ENCODE results near the gene CFAP46. TPM values are rescaled to one million over a fixed set of nuclear protein-coding genes. Genes with fewer than 3 reads are reported as not detected.

Gene CFAP46
- total RNA-seq, 1 experiment from 2014 or later = 1.6 TPM

DNA sequence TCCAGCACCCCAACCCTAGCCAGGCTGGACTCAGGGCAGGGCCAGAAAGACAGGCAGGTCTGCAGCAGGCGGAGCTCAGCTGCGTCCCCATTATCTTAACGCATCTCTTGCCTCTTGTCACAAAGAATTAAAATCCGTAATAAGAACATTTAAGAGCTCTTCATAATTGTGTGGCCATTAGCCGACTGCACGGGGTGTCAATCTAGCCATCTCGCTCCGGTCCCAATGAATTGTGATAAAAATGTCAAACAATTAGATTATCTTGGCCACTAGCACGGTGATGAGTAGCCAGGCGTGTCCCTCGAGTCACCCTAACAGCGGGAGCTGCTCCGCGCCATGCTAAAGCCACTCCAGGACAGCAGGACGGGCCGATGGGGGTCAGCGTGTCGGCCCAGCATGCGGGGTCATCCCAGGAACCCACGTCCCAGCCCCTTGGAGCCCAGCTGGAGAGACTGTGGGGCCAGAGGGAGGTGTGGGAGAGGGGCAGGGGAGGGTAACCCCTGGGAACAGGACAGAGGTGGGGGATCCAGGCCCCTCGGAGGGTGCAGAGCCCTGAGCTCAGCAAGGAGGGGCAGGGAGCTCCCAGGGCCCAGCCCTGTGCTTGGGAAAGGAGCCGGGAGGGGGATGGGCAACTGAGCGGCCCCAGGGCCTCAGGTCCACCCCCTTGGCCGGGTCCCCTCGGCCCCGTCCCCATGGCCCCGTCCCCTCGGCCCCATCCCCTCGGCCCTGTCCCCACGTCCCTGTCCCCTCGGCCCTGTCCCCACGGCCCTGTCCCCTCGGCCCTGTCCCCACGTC is 138.8 kb downstream of the CFAP46 start:
- in situ Hi-C loops (cut with HindIII; ENCODE audit: low pct_unique_long_range_greater_than_20kb, low sequenced_read_pairs) = no loop called here
- CTCF ChIA-PET = no interaction called here
- ATAC-seq (no peak), DNase-seq (ENCODE audit: low read depth, low spot score) (no peak)
- TF ChIP-seq POLR2AphosphoS5 (IDR thresholded peaks at IDR 0.05; ENCODE audit: low read depth, low read length) (no peak), TCF7L2 (IDR thresholded peaks at IDR 0.05; ENCODE audit: low read depth, low read length) (no peak), SIN3A (IDR thresholded peaks at IDR 0.05; ENCODE audit: borderline replicate concordance, insufficient read depth, low read depth, low read length) (no peak)
- TF ChIP-seq, protein P1, sequence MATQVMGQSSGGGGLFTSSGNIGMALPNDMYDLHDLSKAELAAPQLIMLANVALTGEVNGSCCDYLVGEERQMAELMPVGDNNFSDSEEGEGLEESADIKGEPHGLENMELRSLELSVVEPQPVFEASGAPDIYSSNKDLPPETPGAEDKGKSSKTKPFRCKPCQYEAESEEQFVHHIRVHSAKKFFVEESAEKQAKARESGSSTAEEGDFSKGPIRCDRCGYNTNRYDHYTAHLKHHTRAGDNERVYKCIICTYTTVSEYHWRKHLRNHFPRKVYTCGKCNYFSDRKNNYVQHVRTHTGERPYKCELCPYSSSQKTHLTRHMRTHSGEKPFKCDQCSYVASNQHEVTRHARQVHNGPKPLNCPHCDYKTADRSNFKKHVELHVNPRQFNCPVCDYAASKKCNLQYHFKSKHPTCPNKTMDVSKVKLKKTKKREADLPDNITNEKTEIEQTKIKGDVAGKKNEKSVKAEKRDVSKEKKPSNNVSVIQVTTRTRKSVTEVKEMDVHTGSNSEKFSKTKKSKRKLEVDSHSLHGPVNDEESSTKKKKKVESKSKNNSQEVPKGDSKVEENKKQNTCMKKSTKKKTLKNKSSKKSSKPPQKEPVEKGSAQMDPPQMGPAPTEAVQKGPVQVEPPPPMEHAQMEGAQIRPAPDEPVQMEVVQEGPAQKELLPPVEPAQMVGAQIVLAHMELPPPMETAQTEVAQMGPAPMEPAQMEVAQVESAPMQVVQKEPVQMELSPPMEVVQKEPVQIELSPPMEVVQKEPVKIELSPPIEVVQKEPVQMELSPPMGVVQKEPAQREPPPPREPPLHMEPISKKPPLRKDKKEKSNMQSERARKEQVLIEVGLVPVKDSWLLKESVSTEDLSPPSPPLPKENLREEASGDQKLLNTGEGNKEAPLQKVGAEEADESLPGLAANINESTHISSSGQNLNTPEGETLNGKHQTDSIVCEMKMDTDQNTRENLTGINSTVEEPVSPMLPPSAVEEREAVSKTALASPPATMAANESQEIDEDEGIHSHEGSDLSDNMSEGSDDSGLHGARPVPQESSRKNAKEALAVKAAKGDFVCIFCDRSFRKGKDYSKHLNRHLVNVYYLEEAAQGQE (IDR thresholded peaks at IDR 0.05; ENCODE audit: insufficient read depth in 1 of 2, low read depth in 2 of 2, low read length in 1 of 2) = no peak
- TF ChIP-seq, protein P2, sequence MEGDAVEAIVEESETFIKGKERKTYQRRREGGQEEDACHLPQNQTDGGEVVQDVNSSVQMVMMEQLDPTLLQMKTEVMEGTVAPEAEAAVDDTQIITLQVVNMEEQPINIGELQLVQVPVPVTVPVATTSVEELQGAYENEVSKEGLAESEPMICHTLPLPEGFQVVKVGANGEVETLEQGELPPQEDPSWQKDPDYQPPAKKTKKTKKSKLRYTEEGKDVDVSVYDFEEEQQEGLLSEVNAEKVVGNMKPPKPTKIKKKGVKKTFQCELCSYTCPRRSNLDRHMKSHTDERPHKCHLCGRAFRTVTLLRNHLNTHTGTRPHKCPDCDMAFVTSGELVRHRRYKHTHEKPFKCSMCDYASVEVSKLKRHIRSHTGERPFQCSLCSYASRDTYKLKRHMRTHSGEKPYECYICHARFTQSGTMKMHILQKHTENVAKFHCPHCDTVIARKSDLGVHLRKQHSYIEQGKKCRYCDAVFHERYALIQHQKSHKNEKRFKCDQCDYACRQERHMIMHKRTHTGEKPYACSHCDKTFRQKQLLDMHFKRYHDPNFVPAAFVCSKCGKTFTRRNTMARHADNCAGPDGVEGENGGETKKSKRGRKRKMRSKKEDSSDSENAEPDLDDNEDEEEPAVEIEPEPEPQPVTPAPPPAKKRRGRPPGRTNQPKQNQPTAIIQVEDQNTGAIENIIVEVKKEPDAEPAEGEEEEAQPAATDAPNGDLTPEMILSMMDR (IDR thresholded peaks at IDR 0.05) = no peak
- no TSS peak for BruUV-seq (replicated peaks)
- H3K4me3 ChIP-seq (ENCODE audit: low read depth in 2 of 2, low read length in 2 of 2) = no peak overlapping the region
- no peaks in the 10 kb centered on the region for H3K36me3 ChIP-seq (ENCODE audit: control insufficient read depth, insufficient read depth, low read length)
- intact Hi-C loops (cut with micrococcal nuclease; ENCODE audit: unreplicated experiment) = no loop called here
- no peak overlapping the region for H3K27ac ChIP-seq (ENCODE audit: low read length)
- H3K27me3 ChIP-seq (ENCODE audit: control insufficient read depth, insufficient read depth, low read length) = no peaks in the 10 kb centered on the region
- POLR2A ChIA-PET = interaction anchor here (0.6 kb wide), 1 partner anchor 50 kb away, joined by 3 read pairs; no protein-coding TSS in a partner anchor
- H3K9me3 ChIP-seq (ENCODE audit: control insufficient read depth, insufficient read depth, low read depth, low read length) = no peaks in the 10 kb centered on the region
- H3K4me1 ChIP-seq (ENCODE audit: control insufficient read depth, insufficient read depth, low read length) = no peaks in the 10 kb centered on the region

DNA sequence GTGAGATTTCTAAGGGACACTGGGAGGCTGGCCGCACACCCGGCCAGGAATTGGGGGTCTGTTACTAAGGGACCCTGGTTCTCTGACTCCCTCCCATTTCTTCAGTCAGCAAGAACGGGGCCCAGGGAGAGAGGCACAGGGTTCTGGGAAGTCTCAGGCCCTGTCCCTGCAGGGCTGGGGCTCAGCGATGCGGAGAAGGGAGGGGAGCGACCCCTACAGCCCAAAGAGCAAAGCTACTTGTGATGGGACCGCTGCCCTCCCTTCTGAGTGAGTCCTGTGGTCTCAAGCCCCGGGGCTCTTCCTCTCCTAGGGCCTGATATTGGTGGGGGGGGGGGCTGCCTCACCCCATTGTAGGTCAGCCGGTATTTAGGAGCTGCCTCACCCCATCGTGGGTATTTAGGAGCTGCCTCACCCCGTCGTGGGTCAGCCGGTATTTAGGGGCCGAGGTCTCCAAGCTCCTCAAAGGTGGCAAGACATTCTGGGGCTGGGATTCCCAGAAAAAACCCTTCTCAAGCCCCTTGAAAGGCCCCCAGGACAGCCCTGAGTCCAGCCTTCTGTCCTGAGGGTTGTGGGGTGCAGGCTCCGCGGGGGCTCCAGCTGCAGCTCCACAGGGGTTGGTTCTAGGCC is 139.6 kb downstream of the CFAP46 start:
- Histone ChIP-seq H3K27me3 (ENCODE audit: control insufficient read depth, insufficient read depth, low read length) (no peaks in the 10 kb centered on the region), H3K4me3 (ENCODE audit: low read depth in 2 of 2, low read length in 2 of 2) (no peak overlapping the region), H3K4me1 (ENCODE audit: control insufficient read depth, insufficient read depth, low read length) (no peaks in the 10 kb centered on the region), H3K9me3 (ENCODE audit: control insufficient read depth, insufficient read depth, low read depth, low read length) (no peaks in the 10 kb centered on the region), H3K36me3 (ENCODE audit: control insufficient read depth, insufficient read depth, low read length) (no peaks in the 10 kb centered on the region), H3K27ac (ENCODE audit: low read length) (no peak overlapping the region)
- intact Hi-C loops (cut with micrococcal nuclease; ENCODE audit: unreplicated experiment) = no loop called here
- BruUV-seq (replicated peaks) = no TSS peak
- no peak for TF ChIP-seq SIN3A (IDR thresholded peaks at IDR 0.05; ENCODE audit: borderline replicate concordance, insufficient read depth, low read depth, low read length)
- TF ChIP-seq, protein P2 (IDR thresholded peaks at IDR 0.05) = no peak
- TF ChIP-seq, protein P1 (IDR thresholded peaks at IDR 0.05; ENCODE audit: insufficient read depth in 1 of 2, low read depth in 2 of 2, low read length in 1 of 2) = no peak
- no peak for TF ChIP-seq TCF7L2 (IDR thresholded peaks at IDR 0.05; ENCODE audit: low read depth, low read length)
- TF ChIP-seq POLR2AphosphoS5 (IDR thresholded peaks at IDR 0.05; ENCODE audit: low read depth, low read length) = no peak
- DNase-seq (ENCODE audit: low read depth, low spot score) (no peak), ATAC-seq (no peak)
- POLR2A ChIA-PET = interaction anchor here (0.6 kb wide), 1 partner anchor 9 kb away, joined by 3 read pairs; no protein-coding TSS in a partner anchor
- in situ Hi-C loops (cut with HindIII; ENCODE audit: low pct_unique_long_range_greater_than_20kb, low sequenced_read_pairs) = no loop called here
- CTCF ChIA-PET = interaction anchor here (0.6 kb wide), 1 partner anchor 9 kb away, joined by 4 read pairs; no protein-coding TSS in a partner anchor

All from Panc1 (cell line).